ENCODE measurements around the gene FAM24A.

GRCh38 chr10:122962405-122962804 lies 52.0 kb downstream of the FAM24A start:
- no peak for TF ChIP-seq CTCF (tag by site-specific recombination; IDR thresholded peaks at IDR 0.05)
- no peak for TF ChIP-seq ZNF274 (IDR thresholded peaks at IDR 0.05; ENCODE audit: low read length)
- no peak for TF ChIP-seq ZNF274 (tag by site-specific recombination; IDR thresholded peaks at IDR 0.05; ENCODE audit: borderline replicate concordance)
- TF ChIP-seq YY1 (tag by site-specific recombination; IDR thresholded peaks at IDR 0.05) = no peak
- TF ChIP-seq ZNF449 (tag by site-specific recombination; IDR thresholded peaks at IDR 0.05) = no peak
- TF ChIP-seq ZNF132 (tag by site-specific recombination; IDR thresholded peaks at IDR 0.05; ENCODE audit: borderline replicate concordance) = no peak
- no peak for TF ChIP-seq MYNN (tag by site-specific recombination; IDR thresholded peaks at IDR 0.05; ENCODE audit: borderline replicate concordance)
- no peak for TF ChIP-seq ZBTB7A (tag by site-specific recombination; IDR thresholded peaks at IDR 0.05; ENCODE audit: low read depth)
- no peak for TF ChIP-seq ATF2 (tag by site-specific recombination; IDR thresholded peaks at IDR 0.05; ENCODE audit: low read depth)
- no peak for TF ChIP-seq TCF7L2 (IDR thresholded peaks at IDR 0.05; ENCODE audit: borderline replicate concordance, low read depth, low read length)
